HG02588 (cell line): ENCODE measurements around the gene MAGEA12.
"Not testable (repeated sequence)": the region's sequence is repeated elsewhere in the genome, so short reads cannot be mapped to it uniquely, and the experiment has no call there.

Source experiments
- ATAC-seq: cut with Tn5 transposase; IDR thresholded peaks from one replicate; pipeline ENCODE4 v1.9.1; 2021; ENCODE audit warnings: mild to moderate bottlenecking, moderate library complexity; ENCODE audit not compliant: unreplicated experiment

MAGEA12 gene, protein sequence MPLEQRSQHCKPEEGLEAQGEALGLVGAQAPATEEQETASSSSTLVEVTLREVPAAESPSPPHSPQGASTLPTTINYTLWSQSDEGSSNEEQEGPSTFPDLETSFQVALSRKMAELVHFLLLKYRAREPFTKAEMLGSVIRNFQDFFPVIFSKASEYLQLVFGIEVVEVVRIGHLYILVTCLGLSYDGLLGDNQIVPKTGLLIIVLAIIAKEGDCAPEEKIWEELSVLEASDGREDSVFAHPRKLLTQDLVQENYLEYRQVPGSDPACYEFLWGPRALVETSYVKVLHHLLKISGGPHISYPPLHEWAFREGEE

DNA sequence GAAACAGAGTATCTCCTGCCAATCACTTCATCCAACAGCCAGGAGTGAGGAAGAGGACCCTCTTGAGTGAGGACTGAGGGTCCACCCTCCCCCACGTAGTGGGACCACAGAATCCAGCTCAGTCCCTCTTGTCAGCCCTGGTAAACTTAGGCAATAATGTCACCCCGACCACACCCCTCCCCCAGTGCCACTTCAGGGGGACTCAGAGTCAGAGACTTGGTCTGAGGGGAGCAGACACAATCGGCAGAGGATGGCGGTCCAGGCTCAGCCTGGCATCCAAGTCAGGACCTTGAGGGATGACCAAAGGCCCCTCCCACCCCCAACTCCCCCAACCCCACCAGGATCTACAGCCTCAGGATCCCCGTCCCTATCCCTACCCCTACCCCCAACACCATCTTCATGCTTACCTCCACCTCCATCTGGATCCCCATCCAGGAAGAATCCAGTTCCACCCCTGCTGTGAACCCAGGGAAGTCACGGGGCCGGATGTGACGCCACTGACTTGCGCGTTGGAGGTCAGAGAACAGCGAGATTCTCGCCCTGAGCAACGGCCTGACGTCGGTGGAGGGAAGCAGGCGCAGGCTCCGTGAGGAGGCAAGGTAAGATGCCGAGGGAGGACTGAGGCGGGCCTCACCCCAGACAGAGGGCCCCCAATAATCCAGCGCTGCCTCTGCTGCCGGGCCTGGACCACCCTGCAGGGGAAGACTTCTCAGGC lies at the start of gene MAGEA12, which contains the start of gene CSAG1:
MAGEA12 (plus strand) TSS at position 497 of the 715 bp plus-strand sequence. CDS start 2,405 bp downstream, outside the sequence.
CSAG1 (minus strand) TSS at position 461 of the 715 bp plus-strand sequence. CDS start 1,261 bp downstream, outside the sequence.
- no peak for ATAC-seq

DNA sequence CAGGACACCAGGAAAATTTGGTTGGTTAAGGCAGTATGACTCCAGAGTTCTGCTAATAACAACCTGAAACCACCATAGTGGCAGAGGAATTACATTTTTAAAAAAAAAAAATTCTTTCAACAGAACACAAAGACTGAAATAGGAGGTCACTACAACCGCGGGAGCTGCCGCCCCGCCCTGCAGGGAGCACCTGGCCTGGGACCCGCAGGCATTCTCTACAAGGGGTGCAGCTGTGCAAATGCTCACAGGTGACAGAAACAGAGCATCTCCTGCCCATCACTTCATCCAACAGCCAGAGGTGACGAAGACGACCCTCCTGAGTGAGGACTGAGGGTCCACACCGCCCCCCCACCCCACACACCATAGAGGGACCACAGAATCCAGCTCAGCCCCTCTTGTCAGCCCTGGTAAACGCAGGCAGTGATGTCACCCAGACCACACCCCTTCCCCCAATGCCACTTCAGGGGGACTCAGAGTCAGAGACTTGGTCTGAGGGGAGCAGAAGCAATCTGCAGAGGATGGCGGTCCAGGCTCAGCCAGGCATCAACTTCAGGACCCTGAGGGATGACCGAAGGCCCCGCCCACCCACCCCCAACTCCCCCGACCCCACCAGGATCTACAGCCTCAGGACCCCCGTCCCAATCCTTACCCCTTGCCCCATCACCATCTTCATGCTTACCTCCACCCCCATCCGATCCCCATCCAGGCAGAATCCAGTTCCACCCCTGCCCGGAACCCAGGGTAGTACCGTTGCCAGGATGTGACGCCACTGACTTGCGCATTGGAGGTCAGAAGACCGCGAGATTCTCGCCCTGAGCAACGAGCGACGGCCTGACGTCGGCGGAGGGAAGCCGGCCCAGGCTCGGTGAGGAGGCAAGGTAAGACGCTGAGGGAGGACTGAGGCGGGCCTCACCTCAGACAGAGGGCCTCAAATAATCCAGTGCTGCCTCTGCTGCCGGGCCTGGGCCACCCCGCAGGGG lies 35.3 kb upstream of the MAGEA12 start, which contains the start of gene MAGEA3:
MAGEA3 (plus strand) TSS at position 843 of the 980 bp plus-strand sequence. CDS start 2,039 bp downstream, outside the sequence.
- ATAC-seq, result not testable (repeated sequence)

DNA sequence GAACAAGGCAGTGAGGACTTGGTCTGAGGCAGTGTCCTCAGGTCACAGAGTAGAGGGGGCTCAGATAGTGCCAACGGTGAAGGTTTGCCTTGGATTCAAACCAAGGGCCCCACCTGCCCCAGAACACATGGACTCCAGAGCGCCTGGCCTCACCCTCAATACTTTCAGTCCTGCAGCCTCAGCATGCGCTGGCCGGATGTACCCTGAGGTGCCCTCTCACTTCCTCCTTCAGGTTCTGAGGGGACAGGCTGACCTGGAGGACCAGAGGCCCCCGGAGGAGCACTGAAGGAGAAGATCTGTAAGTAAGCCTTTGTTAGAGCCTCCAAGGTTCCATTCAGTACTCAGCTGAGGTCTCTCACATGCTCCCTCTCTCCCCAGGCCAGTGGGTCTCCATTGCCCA lies 33.2 kb upstream of the MAGEA12 start:
- ATAC-seq, result not testable (repeated sequence)

DNA sequence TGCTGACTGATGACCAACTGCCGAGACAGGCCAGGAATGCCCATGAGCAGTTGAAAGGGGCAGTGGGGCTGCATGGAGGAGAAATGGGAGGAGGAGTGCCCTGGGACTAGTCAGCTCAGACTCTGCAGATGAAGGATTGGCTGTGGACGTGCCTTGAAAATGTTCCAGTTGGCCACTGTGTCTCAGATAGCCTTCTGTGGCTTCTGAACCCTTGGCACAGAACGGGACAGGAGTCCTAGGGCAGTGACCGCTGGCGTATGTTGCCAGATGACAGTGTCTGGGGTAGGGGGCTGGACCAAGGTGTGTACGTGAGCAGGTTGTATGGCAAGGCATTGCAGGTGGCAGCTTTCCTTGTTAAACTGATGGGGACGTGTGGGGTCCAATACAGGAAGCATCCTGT lies 27.1 kb upstream of the MAGEA12 start:
- ATAC-seq, result not testable (repeated sequence)

DNA sequence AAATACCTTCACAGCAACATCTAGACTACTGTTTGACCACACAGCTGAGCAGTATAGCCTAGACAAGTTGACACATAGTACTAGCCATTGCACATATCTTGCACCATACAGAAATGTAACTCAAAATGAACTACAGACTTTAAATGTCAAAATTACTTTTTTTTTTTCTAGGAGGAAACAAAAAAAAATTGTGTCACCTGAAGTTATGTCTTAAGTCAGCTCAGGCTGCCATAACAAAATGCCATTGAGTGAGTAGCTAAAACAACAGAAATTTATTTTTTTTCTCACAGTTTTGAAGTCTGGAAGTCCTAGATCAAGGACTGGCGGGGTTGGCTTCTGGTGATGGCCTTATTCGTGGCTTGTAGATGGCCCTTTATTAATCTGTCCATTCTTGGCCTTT lies 24.4 kb upstream of the MAGEA12 start, which contains the start of gene CSAG2:
CSAG2 (minus strand) TSS at position 101 of the 400 bp plus-strand sequence. CDS start 161 bp downstream, outside the sequence.
- ATAC-seq, result not testable (repeated sequence)

DNA sequence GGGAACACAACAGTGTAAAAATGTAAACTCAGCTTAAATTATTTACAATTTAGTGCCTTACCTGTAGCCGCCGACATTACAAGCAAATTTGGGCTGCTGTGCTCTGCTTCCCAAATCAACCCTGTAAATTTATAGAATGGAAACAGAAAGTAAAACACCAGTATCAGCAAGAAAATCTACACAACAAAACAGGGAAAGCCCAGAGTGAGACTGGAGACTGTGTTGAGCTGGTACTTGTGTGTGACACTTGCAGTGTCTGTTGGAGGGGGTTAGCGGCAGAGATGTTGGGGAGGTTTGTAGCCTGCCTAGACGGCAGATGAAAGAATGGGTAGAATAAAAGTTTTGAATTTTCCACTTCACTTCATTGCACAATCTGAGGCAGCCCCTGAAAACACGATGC lies 20.4 kb upstream of the MAGEA12 start:
- ATAC-seq, result not testable (repeated sequence)

DNA sequence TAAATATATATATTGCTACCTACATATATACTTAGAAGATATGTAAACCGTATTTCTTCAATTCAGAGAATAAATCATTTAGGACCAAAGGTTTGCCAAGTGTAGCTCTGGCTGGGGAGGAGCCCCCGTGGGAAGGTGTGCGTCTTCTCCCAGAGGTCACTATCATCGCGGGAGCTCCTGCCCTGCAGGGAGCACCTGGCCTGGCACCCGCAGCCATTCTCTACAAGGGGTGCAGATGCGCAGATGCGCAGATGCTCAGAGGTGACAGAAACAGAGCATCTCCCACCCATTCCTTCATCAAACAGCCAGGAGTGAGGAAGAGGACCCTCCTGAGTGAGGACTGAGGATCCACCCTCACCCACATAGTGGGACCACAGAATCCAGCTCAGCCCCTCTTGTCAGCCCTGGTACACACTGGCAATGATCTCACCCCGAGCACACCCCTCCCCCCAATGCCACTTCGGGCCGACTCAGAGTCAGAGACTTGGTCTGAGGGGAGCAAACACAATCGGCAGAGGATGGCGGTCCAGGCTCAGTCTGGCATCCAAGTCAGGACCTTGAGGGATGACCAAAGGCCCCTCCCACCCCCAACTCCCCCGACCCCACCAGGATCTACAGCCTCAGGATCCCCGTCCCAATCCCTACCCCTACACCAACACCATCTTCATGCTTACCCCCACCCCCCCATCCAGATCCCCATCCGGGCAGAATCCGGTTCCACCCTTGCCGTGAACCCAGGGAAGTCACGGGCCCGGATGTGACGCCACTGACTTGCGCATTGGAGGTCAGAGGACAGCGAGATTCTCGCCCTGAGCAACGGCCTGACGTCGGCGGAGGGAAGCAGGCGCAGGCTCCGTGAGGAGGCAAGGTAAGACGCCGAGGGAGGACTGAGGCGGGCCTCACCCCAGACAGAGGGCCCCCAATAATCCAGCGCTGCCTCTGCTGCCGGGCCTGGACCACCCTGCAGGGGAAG lies 19.5 kb upstream of the MAGEA12 start, which contains the start of gene MAGEA2B:
MAGEA2B (plus strand) TSS at position 814 of the 973 bp plus-strand sequence. CDS start 2,479 bp downstream, outside the sequence.
- ATAC-seq, result not testable (repeated sequence)

DNA sequence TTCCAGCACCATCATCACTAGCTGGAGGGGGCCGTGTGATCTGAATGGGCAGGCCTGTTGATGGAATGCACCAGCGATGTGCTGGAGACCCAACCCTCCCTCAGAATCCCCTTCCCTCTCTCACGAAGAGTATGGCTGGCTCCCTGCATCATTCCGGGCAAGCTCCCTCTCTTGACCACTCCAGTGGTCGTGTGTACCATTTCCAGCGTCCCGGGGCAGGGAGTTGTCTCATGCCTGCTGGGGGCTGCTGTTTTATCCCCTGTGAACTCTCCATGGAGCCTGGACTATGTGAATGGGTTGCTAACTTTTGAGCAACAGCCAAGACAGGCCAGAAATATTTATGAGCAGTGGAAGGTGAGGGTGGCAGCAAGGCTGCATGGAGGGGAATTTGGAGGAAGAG lies 8.1 kb upstream of the MAGEA12 start:
- ATAC-seq, result no peak

DNA sequence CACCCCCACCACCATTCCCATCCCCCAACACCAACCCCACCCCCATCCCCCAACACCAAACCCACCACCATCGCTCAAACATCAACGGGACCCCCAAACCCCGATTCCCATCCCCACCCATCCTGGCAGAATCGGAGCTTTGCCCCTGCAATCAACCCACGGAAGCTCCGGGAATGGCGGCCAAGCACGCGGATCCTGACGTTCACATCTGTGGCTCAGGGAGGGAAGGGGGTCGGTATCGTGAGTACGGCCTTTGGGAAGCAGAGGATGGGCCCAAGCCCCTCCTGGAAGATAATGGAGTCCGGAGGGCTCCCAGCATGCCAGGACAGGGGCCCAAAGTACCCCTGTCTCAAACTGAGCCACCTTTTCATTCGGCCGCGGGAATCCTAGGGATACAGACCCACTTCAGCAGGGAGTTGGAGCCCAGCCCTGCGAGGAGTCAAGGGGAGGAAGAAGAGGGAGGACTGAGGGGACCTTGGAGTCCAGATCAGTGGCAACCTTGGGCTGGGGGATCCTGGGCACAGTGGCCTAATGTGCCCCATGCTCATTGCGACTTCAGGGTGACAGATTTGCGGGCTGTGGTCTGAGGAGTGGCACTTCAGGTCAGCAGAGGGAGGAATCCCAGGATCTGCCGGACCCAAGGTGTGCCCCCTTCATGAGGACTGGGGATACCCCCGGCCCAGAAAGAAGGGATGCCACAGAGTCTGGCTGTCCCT lies 744 bp downstream of the MAGEA12 start:
- ATAC-seq, result not testable (repeated sequence)

DNA sequence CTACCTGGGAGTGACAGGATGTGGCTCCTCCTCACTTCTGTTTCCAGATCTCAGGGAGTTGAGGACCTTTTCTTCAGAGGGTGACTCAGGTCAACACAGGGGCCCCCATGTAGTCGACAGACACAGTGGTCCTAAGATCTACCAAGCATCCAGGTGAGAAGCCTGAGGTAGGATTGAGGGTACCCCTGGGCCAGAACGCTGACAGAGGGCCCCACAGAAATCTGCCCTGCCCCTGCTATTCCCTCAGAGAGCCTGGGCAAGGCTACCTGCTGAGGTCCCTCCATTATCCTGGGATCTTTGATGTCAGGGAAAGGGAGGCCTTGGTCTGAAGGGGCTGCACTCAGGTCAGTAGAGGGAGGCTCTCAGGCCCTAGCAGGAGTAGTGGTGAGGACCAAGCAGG lies 1.5 kb downstream of the MAGEA12 start:
- ATAC-seq, result no peak

DNA sequence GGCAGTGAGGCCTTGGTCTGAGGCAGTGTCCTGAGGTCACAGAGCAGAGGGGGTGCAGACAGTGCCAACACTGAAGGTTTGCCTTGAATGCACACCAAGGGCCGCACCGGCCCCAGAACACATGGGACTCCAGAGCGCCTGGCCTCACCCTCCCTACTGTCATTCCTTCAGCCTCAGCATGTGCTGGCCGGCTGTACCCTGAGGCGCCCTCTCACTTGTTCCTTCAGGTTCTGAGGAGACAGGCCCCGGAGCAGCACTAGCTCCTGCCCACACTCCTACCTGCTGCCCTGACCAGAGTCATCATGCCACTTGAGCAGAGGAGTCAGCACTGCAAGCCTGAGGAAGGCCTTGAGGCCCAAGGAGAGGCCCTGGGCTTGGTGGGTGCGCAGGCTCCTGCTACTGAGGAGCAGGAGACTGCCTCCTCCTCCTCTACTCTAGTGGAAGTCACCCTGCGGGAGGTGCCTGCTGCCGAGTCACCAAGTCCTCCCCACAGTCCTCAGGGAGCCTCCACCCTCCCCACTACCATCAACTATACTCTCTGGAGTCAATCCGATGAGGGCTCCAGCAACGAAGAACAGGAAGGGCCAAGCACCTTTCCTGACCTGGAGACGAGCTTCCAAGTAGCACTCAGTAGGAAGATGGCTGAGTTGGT lies 2.4 kb downstream of the MAGEA12 start:
- no peak for ATAC-seq

DNA sequence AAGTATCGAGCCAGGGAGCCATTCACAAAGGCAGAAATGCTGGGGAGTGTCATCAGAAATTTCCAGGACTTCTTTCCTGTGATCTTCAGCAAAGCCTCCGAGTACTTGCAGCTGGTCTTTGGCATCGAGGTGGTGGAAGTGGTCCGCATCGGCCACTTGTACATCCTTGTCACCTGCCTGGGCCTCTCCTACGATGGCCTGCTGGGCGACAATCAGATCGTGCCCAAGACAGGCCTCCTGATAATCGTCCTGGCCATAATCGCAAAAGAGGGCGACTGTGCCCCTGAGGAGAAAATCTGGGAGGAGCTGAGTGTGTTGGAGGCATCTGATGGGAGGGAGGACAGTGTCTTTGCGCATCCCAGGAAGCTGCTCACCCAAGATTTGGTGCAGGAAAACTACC lies 3.0 kb downstream of the MAGEA12 start:
- ATAC-seq, result not testable (repeated sequence)

DNA sequence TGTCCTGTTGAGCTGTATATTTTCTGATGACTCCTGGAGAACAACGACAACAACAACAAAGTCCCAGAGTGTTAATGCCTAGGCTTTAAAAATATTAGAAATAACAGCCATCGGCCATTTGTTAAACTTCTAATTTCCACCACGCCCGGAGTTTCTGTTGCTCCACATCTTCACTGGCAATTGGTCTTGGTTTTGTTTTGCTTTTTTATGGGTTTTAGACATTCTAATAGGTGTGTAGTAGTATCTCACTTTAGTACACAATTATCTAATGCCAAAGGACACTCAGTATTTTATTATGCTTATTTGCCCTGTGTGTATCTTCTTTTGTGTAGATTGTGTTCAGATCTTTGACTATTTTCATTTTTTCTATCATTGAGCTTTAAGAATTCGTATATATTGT lies 5.0 kb downstream of the MAGEA12 start:
- no peak for ATAC-seq

DNA sequence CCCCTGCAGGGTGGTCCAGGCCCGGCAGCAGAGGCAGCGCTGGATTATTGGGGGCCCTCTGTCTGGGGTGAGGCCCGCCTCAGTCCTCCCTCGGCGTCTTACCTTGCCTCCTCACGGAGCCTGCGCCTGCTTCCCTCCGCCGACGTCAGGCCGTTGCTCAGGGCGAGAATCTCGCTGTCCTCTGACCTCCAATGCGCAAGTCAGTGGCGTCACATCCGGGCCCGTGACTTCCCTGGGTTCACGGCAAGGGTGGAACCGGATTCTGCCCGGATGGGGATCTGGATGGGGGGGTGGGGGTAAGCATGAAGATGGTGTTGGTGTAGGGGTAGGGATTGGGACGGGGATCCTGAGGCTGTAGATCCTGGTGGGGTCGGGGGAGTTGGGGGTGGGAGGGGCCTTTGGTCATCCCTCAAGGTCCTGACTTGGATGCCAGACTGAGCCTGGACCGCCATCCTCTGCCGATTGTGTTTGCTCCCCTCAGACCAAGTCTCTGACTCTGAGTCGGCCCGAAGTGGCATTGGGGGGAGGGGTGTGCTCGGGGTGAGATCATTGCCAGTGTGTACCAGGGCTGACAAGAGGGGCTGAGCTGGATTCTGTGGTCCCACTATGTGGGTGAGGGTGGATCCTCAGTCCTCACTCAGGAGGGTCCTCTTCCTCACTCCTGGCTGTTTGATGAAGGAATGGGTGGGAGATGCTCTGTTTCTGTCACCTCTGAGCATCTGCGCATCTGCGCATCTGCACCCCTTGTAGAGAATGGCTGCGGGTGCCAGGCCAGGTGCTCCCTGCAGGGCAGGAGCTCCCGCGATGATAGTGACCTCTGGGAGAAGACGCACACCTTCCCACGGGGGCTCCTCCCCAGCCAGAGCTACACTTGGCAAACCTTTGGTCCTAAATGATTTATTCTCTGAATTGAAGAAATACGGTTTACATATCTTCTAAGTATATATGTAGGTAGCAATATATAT lies 20.4 kb downstream of the MAGEA12 start, which contains the start of gene MAGEA2:
MAGEA2 (minus strand) TSS at position 157 of the 965 bp plus-strand sequence. CDS start 2,479 bp downstream, outside the sequence.
- not testable (repeated sequence) for ATAC-seq

DNA sequence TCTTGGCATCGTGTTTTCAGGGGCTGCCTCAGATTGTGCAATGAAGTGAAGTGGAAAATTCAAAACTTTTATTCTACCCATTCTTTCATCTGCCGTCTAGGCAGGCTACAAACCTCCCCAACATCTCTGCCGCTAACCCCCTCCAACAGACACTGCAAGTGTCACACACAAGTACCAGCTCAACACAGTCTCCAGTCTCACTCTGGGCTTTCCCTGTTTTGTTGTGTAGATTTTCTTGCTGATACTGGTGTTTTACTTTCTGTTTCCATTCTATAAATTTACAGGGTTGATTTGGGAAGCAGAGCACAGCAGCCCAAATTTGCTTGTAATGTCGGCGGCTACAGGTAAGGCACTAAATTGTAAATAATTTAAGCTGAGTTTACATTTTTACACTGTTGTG lies 21.3 kb downstream of the MAGEA12 start:
- ATAC-seq, result not testable (repeated sequence)

DNA sequence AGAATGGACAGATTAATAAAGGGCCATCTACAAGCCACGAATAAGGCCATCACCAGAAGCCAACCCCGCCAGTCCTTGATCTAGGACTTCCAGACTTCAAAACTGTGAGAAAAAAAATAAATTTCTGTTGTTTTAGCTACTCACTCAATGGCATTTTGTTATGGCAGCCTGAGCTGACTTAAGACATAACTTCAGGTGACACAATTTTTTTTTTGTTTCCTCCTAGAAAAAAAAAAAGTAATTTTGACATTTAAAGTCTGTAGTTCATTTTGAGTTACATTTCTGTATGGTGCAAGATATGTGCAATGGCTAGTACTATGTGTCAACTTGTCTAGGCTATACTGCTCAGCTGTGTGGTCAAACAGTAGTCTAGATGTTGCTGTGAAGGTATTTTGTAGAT lies 25.4 kb downstream of the MAGEA12 start, which contains the start of gene CSAG3:
CSAG3 (plus strand) TSS at position 301 of the 400 bp plus-strand sequence.
- not testable (repeated sequence) for ATAC-seq

DNA sequence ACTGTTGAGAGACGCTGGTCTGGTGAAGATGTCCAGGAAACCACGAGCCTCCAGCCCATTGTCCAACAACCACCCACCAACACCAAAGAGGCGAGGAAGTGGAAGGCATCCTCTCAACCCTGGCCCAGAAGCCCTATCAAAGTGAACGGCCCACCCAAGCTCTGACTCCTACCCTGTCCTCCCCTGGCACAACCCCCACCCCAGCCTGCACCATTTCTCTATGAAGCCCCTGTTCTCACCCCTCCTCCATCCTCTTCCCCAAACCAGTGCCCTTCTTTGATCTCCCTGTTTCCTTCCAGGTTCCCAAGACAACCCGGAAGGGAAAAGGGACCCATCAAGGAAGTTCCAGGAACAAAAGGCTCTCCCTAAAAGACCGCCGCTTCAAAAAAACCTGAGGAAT lies 26.0 kb downstream of the MAGEA12 start:
- ATAC-seq, result not testable (repeated sequence)
